GM19025 (cell line): ENCODE measurements around the gene TXNRD2.
A peak's percentile ranks its signal among the peaks of the same experiment; 100 is the strongest.

Experiments used
- ATAC-seq: cut with Tn5 transposase; IDR thresholded peaks from one replicate; pipeline ENCODE4 v1.9.1; 2021; ENCODE audit warnings: mild to moderate bottlenecking, low read depth, moderate library complexity; ENCODE audit not compliant: unreplicated experiment

TXNRD2 gene

GRCh38 chr22:19941365-19942082 is at the start of gene TXNRD2, which contains the start of gene COMT:
Gene TXNRD2, minus strand, starts transcription at chr22:19941818. Its CDS starts 15 bp downstream, at chr22:19941803.
Gene COMT, plus strand, starts transcription at chr22:19941772. Its CDS starts 20,755 bp downstream, at chr22:19962527.
- ATAC-seq: peak; percentile 64

GRCh38 chr22:19991395-19991644 is 49.7 kb upstream of the TXNRD2 start:
- no peak for ATAC-seq

- no peak for ATAC-seq
Measured at GRCh38 chr22:19990609-19991394, 49.2 kb upstream of the TXNRD2 start.

- no peak for ATAC-seq
Measured at GRCh38 chr22:19990188-19990587, 48.6 kb upstream of the TXNRD2 start.

GRCh38 chr22:19989725-19990067 is 48.1 kb upstream of the TXNRD2 start:
- no peak for ATAC-seq

GRCh38 chr22:19988965-19989724 is 47.5 kb upstream of the TXNRD2 start:
- ATAC-seq: no peak

GRCh38 chr22:19988331-19988808 is 46.8 kb upstream of the TXNRD2 start:
- no peak for ATAC-seq

- no peak for ATAC-seq
Measured at GRCh38 chr22:19987394-19988306, 46.0 kb upstream of the TXNRD2 start.

GRCh38 chr22:19986410-19987341 is 45.1 kb upstream of the TXNRD2 start:
- ATAC-seq: no peak

- ATAC-seq: no peak
Measured at GRCh38 chr22:19986011-19986409, 44.4 kb upstream of the TXNRD2 start.

- ATAC-seq: no peak
Measured at GRCh38 chr22:19984851-19985811, 43.5 kb upstream of the TXNRD2 start.

GRCh38 chr22:19984201-19984753 is 42.7 kb upstream of the TXNRD2 start:
- no peak for ATAC-seq

GRCh38 chr22:19983741-19984140 is 42.1 kb upstream of the TXNRD2 start:
- ATAC-seq: no peak

GRCh38 chr22:19982991-19983578 is 41.5 kb upstream of the TXNRD2 start:
- no peak for ATAC-seq

GRCh38 chr22:19981961-19982920 is 40.6 kb upstream of the TXNRD2 start:
- ATAC-seq: no peak
